ENCODE results near the gene NSDHL.

NSDHL gene

DNA sequence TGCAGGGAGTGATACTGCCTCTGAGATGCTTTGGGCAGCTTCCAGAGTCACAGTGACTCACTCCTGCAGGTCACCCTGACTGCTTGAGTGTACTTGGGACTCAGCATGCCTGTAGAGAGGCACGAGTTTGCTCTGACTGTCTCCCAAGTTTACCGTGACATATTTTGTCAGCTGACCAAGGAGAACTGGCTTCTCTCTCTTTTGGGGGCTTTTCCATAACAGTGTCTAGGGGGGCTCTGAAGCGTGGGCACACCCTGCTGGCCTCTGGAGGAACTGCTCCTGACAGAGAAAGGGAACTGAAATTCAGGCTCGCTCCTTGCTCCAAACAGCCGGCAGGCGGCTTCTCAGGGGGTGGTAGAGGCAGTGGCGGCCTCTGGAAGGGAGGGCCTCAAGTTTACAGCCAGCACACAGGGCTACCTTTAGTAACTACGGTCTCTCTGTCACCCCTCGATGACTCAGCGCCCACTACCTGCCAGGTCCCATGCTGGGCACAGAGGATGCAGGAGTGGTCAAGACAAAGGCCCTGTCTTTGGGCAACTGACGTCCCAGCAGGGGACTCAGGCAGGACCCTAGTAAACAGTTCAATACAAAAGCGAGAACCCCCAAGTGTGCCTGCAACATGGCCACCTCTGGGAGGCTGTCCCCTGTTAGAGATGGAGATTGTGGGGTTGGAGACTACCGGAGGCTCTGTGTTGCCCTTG is 84.8 kb downstream of the NSDHL start:
- ChIA-PET POLR2A (ENCODE audit: low non-redundant PET) (no interaction called here), CTCF (interaction anchor here (0.6 to 0.9 kb wide), 2 partner anchors 10 to 20 kb away, joined by 3 read pairs; no protein-coding TSS in a partner anchor)
- DNase-seq (ENCODE audit: low spot score), result no peak
- H3K27ac ChIP-seq, result no peak overlapping the region
- TF ChIP-seq, protein P1, sequence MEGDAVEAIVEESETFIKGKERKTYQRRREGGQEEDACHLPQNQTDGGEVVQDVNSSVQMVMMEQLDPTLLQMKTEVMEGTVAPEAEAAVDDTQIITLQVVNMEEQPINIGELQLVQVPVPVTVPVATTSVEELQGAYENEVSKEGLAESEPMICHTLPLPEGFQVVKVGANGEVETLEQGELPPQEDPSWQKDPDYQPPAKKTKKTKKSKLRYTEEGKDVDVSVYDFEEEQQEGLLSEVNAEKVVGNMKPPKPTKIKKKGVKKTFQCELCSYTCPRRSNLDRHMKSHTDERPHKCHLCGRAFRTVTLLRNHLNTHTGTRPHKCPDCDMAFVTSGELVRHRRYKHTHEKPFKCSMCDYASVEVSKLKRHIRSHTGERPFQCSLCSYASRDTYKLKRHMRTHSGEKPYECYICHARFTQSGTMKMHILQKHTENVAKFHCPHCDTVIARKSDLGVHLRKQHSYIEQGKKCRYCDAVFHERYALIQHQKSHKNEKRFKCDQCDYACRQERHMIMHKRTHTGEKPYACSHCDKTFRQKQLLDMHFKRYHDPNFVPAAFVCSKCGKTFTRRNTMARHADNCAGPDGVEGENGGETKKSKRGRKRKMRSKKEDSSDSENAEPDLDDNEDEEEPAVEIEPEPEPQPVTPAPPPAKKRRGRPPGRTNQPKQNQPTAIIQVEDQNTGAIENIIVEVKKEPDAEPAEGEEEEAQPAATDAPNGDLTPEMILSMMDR (conservative IDR thresholded peaks at IDR 0.05; ENCODE audit: low read depth), result peak; percentile 39; the same call in 1 of the 2 replicates

DNA sequence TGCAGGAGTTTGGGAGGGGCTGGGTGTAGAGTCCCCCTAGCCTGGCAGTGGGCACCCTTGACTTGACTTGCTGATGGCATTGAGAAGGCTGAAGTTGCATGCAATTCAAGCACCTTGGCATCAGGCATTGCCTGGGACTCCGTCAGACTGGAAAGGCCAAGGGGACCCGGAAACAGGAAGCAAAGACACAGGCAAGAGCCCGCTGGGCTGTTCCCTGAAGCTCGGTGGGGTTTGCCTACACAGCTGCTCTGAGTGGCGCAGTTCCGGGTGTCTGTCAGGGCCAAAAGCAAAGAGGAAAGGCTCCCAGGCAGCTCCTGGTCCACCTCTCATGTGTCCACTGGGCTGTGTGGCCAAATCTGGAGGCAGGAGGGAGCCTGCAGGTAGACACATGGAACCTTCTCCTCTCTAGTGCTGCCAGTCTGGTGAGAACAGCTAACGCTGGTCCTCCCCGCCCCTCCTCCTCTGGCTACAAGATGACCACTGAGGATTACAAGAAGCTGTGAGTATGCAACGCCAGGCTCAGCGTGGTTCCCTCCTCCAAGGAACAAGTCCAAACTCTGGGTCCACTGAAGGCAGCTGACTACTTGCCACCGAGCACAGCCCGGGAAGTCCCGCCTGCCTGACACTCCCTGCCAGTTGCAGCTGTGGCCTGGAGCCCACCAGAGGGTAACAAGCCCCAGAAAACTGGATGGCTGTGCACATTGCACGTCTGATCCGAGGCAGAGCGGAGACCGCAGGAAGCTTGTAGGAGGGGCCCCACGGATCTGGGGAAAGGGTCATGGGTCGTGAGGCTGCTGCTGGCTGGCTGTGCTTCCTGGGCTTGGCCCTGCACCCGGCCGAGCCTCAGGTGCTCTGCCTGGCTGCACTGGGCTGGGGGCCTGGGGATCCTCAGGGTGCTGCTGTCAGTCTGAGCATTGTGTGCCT is 87.1 kb downstream of the NSDHL start:
- TF ChIP-seq, protein P1 (conservative IDR thresholded peaks at IDR 0.05; ENCODE audit: low read depth), result no peak
- ChIA-PET CTCF (interaction anchor here (0.8 kb wide), 1 partner anchor 326 kb away, joined by 3 read pairs; no protein-coding TSS in a partner anchor), POLR2A (ENCODE audit: low non-redundant PET) (no interaction called here)
- no peak overlapping the region for H3K27ac ChIP-seq
- no peak for DNase-seq (ENCODE audit: low spot score)

DNA sequence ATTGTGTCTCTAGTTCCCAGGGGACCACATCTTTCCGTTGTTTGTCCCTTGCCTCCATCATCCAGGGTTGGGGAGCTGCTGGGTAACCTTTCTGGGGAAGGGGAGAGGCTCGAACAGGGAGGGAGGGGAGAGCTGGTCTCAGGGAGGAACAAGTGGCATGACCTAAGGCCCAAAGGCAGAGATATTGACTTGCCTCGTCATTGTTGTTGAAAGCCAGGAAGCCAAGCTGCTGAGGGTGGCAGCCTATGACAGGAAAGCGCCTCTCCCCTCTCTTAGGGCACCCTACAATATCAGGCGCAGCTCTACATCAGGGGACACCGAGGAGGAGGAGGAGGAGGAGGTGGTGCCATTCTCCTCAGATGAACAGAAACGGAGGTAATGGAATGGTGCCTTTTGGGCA is 87.8 kb downstream of the NSDHL start:
- ChIA-PET CTCF (interaction anchor here (0.8 kb wide), 1 partner anchor 327 kb away, joined by 3 read pairs; no protein-coding TSS in a partner anchor), POLR2A (ENCODE audit: low non-redundant PET) (no interaction called here)
- TF ChIP-seq, protein P1 (conservative IDR thresholded peaks at IDR 0.05; ENCODE audit: low read depth), result no peak
- no peak for DNase-seq (ENCODE audit: low spot score)
- H3K27ac ChIP-seq, result no peak overlapping the region

All from RWPE1 (cell line).